GM12874 (cell line): ENCODE results near the gene ALDH5A1.

Source experiments
- CTCF ChIP-seq: IDR thresholded peaks from 2 replicates; pipeline ENCODE4 v1.5.1; 2011; ENCODE audit warnings: low read depth, mild to moderate bottlenecking, control low read depth, low read length, moderate library complexity; ENCODE audit not compliant: insufficient read depth

The ALDH5A1 gene

GRCh38 chr6:24534329-24534728 lies 39.6 kb downstream of the ALDH5A1 start:
- TF ChIP-seq CTCF: no peak

- TF ChIP-seq CTCF: no peak
Observed at GRCh38 chr6:24535210-24535609, 40.4 kb downstream of the ALDH5A1 start.

- TF ChIP-seq CTCF: no peak
Observed at GRCh38 chr6:24536466-24536865, 41.7 kb downstream of the ALDH5A1 start.

- no peak for TF ChIP-seq CTCF
Observed at GRCh38 chr6:24537082-24537699, 42.4 kb downstream of the ALDH5A1 start.

GRCh38 chr6:24537771-24538385 lies 43.1 kb downstream of the ALDH5A1 start:
- TF ChIP-seq CTCF: no peak

- TF ChIP-seq CTCF: no peak
Observed at GRCh38 chr6:24539416-24539815, 44.6 kb downstream of the ALDH5A1 start.

- TF ChIP-seq CTCF: no peak
Observed at GRCh38 chr6:24540197-24540596, 45.4 kb downstream of the ALDH5A1 start.
